B cell (primary cell): ENCODE results near the gene C11orf21. TPM values are rescaled to one million over a fixed set of nuclear protein-coding genes. Genes with fewer than 3 reads are reported as not detected.

Experiments
- ATAC-seq: fragments of 200-7000 bp; cut with Tn5 transposase; one replicate; pipeline ENCODE4 v1.10.0; 2021; ENCODE audit warnings: low read depth, mild to moderate bottlenecking, moderate number of reproducible peaks, moderate library complexity
- CTCF ChIA-PET: fragments of 350-600 bp; sonication (Branson Sonifier 250); formaldehyde crosslinking; loops from one replicate; lab custom pipeline; 2021; ENCODE audit warnings: antibody characterized with exemption, inconsistent platforms; lab: Charles Lee
- POLR2A ChIA-PET: fragments of 350-600 bp; sonication (Branson Sonifier 250); formaldehyde crosslinking; loops from one replicate; lab custom pipeline; 2021; ENCODE audit warnings: antibody characterized with exemption; lab: Charles Lee
- DNase-seq: peaks from one replicate; pipeline ENCODE4 v3.0.0; 2013
- H2AFZ ChIP-seq: 2 replicates; pipeline ENCODE4 v1.6.1; 2012; ENCODE audit warnings: mild to moderate bottlenecking, low read depth, low read length; ENCODE audit not compliant: insufficient read depth, poor library complexity, severe bottlenecking
- H3K27ac ChIP-seq, 2 donors: 1 replicate in 1 of 2; 2 replicates in 1 of 2; pipeline ENCODE4 v1.5.1; 2012 to 2013; ENCODE audit warnings: low read length in 2 of 2, mild to moderate bottlenecking in 2 of 2, moderate library complexity in 1 of 2
- H3K27me3 ChIP-seq, 4 experiments: fragments of 200-600 bp in 1 of 4; sonication (generic) in 1 of 4; replicated peaks in 1 of 4; 1 replicate in 2 of 4; 2 replicates in 2 of 4; pipeline versions ENCODE4 v1.6.1 to v1.7.0; 2013 to 2016; ENCODE audit warnings: low read length in 3 of 4, mild to moderate bottlenecking in 2 of 4, mixed read lengths in 1 of 4, moderate library complexity in 1 of 4; ENCODE audit not compliant: insufficient read depth in 4 of 4, control insufficient read depth in 3 of 4; ENCODE audit errors: control extremely low read depth in 1 of 4
- H3K36me3 ChIP-seq, 2 experiments: replicated peaks in 1 of 2; 1 replicate in 1 of 2; 2 replicates in 1 of 2; pipeline versions ENCODE4 v1.6.1 to v1.7.1; 2013; ENCODE audit warnings: low read length in 1 of 2; ENCODE audit not compliant: insufficient read depth in 2 of 2, control insufficient read depth in 1 of 2; ENCODE audit errors: control extremely low read depth in 1 of 2, extremely low read depth in 1 of 2
- H3K4me1 ChIP-seq, 2 donors: fragments of 200-600 bp in 1 of 2; sonication (generic) in 1 of 2; 1 replicate in 1 of 2; 2 replicates in 1 of 2; pipeline versions ENCODE4 v1.5.1 to v1.6.1; 2013 to 2017; ENCODE audit warnings: low read length in 2 of 2; ENCODE audit not compliant: control insufficient read depth in 2 of 2, insufficient read depth in 2 of 2
- H3K4me2 ChIP-seq: replicated peaks from 2 replicates; pipeline ENCODE3; 2012; ENCODE audit warnings: mild to moderate bottlenecking, low read depth, low read length; ENCODE audit not compliant: poor library complexity, severe bottlenecking
- H3K4me3 ChIP-seq, 5 experiments: fragments of 200-600 bp in 1 of 5; sonication (generic) in 1 of 5; 1 replicate in 3 of 5; 2 replicates in 2 of 5; pipeline versions ENCODE4 v1.5.1 to v1.7.0; 2011 to 2016; ENCODE audit warnings: low read length in 4 of 5, mild to moderate bottlenecking in 4 of 5, low read depth in 2 of 5, control low read depth in 1 of 5, moderate library complexity in 1 of 5; ENCODE audit not compliant: insufficient read depth in 1 of 5; ENCODE audit errors: control extremely low read depth in 1 of 5, extremely low read depth in 1 of 5
- H3K79me2 ChIP-seq: fragments of 200-600 bp; sonication (generic); one replicate; pipeline ENCODE4 v1.6.0; 2016; ENCODE audit warnings: low read length; ENCODE audit not compliant: control insufficient read depth, insufficient read depth
- H3K9ac ChIP-seq: fragments of 200-600 bp; sonication (generic); 2 replicates; pipeline ENCODE4 v1.6.1; 2017; ENCODE audit warnings: mild to moderate bottlenecking, low read length, moderate library complexity
- H3K9me3 ChIP-seq, 3 donors: one replicate each; pipeline versions ENCODE4 v1.6.1 to v1.7.1; 2013; ENCODE audit warnings: low read length in 2 of 3; ENCODE audit not compliant: control insufficient read depth in 2 of 3, insufficient read depth in 1 of 3; ENCODE audit errors: control extremely low read depth in 1 of 3
- H4K20me1 ChIP-seq: 2 replicates; pipeline ENCODE4 v1.6.0; 2012; ENCODE audit warnings: mild to moderate bottlenecking, low read length; ENCODE audit not compliant: insufficient read depth, control insufficient read depth, poor library complexity, severe bottlenecking
- H3K27ac Mint-ChIP-seq: one replicate; pipeline ENCODE4 v1.8.0; 2021; ENCODE audit warnings: mixed read lengths
- H3K27me3 Mint-ChIP-seq: one replicate; pipeline ENCODE4 v1.8.0; 2021; ENCODE audit warnings: mixed read lengths
- H3K4me1 Mint-ChIP-seq: one replicate; pipeline ENCODE4 v1.8.0; 2021; ENCODE audit warnings: mixed read lengths
- H3K4me3 Mint-ChIP-seq: one replicate; pipeline ENCODE4 v1.8.0; 2021; ENCODE audit warnings: mixed read lengths
- H3K9me3 Mint-ChIP-seq: one replicate; pipeline ENCODE4 v1.8.0; 2022; ENCODE audit warnings: mixed read lengths; ENCODE audit not compliant: insufficient read depth
- EZH2 ChIP-seq: IDR thresholded peaks from 2 replicates; pipeline ENCODE4 v1.6.1; 2012; ENCODE audit warnings: borderline replicate concordance, low read depth, mild to moderate bottlenecking, moderate library complexity, low read length; ENCODE audit not compliant: insufficient read depth, poor library complexity, severe bottlenecking
- WGBS: methylation state at CpG from one replicate; pipeline ENCODE4 v1.1.5; 2013; ENCODE audit warnings: missing lambda C conversion rate; ENCODE audit not compliant: insufficient coverage; 5-methylcytosine and 5-hydroxymethylcytosine counted together
- intact Hi-C: fragments of 100-400 bp; cut with micrococcal nuclease; formaldehyde crosslinking; loops from one replicate; pipeline ENCODE4 v1.10.0; 2022
- polyA plus RNA-seq: library from polyadenylated mRNA; depleted of rRNA; stranded (reverse); fragments of >200 nt; gene quantifications from 2 replicates; pipeline ENCODE4 v1.2.3, GENCODE V29; 2012
- total RNA-seq, 2 donors: library from RNA; stranded (reverse); fragments of 120-200 nt in 1 of 2; gene quantifications; 1 replicate in 1 of 2; 2 replicates in 1 of 2; pipeline versions ENCODE4 v1.2.3 to v1.2.4, GENCODE V29; 2013 to 2022
- TF ChIP-seq, protein P1 (sequence below): fragments of 200-600 bp; IDR thresholded peaks from one replicate; pipeline ENCODE4 v1.8.0; 2022; ENCODE audit warnings: antibody characterized with exemption, mild to moderate bottlenecking

Gene C11orf21
- total and polyA plus RNA-seq, 2 donors (not counting 1 experiment from before 2014, with no cell fraction given) = 22.8 to 38.9 TPM

DNA sequence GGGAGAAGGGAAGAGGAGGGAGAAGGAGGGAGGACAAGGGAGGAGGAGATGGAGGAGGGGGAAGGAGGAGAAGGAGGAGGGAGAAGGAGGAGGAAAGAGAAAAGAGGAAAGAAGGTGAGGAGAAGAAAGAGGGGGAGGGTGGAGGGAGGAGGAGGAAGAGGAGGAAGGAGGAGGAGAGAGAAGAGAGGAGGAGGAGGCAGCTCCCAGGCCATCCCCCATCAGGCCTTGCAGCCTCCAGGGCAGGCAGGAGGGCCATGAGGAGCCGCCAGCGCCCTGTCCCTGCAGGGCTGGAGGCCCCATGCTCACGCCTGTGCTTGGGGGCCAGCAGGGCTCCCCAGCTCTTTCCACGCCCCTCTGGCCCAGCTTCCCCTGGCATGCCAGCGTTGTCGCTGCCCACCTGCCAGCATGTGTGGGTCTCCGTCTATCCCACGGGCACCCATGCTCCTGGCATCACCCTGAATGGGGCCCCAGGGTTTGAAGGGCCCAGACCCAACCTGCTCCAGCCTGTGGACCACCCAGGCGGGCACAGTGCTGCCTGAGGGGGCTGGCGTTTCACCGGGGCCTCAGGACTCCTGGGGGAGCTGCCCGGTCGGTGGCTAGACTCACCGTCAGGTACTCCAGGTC is 5.3 kb upstream of the C11orf21 start:
- H3K27me3 ChIP-seq = no peaks in the 10 kb centered on the region
- Mint-ChIP-seq H3K9me3 (no peaks in the 10 kb centered on the region), H3K27me3 (no peaks in the 10 kb centered on the region), H3K27ac (no peak overlapping the region), H3K4me3 (no peak overlapping the region), H3K4me1 (peaks cover 35% of the 10 kb centered on the region)
- intact Hi-C loops = no loop called here
- no peaks in the 10 kb centered on the region for H4K20me1 ChIP-seq
- H3K9me3 ChIP-seq = no peaks in the 10 kb centered on the region
- peaks cover 31% of the 10 kb centered on the region for H3K79me2 ChIP-seq
- POLR2A ChIA-PET = interaction anchor here (3.1 kb wide), 1 partner anchor 113 kb away, joined by 22 read pairs; no protein-coding TSS in a partner anchor
- H2AFZ ChIP-seq = no peak overlapping the region
- CTCF ChIA-PET = interaction anchor here (1.3 to 15.0 kb wide), 9 partner anchors 11 to 225 kb away, joined by 4 to 583 read pairs (median 19); partner anchors contain the start of gene TSSC4
- no peak for DNase-seq
- H3K4me3 ChIP-seq = no peak overlapping the region
- peaks cover 43 to 45% of the 10 kb centered on the region in 2 donors for H3K4me1 ChIP-seq
- no peak overlapping the region for H3K9ac ChIP-seq
- no peak overlapping the region for H3K27ac ChIP-seq
- ATAC-seq = no peak
- 82% methylated on average over 14 of the region's 14 CpGs for WGBS
- H3K4me2 ChIP-seq = no peak overlapping the region
- no peaks in the 10 kb centered on the region for H3K36me3 ChIP-seq
- TF ChIP-seq, protein P1, sequence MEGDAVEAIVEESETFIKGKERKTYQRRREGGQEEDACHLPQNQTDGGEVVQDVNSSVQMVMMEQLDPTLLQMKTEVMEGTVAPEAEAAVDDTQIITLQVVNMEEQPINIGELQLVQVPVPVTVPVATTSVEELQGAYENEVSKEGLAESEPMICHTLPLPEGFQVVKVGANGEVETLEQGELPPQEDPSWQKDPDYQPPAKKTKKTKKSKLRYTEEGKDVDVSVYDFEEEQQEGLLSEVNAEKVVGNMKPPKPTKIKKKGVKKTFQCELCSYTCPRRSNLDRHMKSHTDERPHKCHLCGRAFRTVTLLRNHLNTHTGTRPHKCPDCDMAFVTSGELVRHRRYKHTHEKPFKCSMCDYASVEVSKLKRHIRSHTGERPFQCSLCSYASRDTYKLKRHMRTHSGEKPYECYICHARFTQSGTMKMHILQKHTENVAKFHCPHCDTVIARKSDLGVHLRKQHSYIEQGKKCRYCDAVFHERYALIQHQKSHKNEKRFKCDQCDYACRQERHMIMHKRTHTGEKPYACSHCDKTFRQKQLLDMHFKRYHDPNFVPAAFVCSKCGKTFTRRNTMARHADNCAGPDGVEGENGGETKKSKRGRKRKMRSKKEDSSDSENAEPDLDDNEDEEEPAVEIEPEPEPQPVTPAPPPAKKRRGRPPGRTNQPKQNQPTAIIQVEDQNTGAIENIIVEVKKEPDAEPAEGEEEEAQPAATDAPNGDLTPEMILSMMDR = no peak
- TF ChIP-seq EZH2 = no peak

DNA sequence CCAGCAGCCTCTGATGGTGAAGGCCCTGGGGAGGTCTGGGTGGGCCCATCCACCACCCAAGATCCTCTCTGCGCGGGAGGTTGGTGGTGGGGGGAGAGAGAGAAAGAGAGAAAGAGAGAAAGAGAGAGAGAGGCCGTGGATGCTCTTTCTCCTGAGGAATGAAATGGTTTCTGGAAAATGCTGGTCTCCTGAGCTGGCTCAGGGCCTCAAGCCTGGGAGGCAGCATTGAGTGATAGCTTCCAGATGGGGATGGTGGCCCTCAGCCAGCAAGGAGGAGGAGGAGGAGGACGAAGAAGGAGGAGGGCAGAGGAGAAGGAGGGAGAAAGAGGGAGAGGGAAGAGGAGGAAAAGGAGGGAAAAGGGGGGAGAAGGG is 4.7 kb upstream of the C11orf21 start:
- Histone ChIP-seq H2AFZ (peak overlapping the region; percentile 6), H3K36me3 (no peaks in the 10 kb centered on the region), H3K4me2 (peak overlapping the region; percentile 79), H3K4me3 (no peak overlapping the region), H4K20me1 (no peaks in the 10 kb centered on the region), H3K27me3 (no peaks in the 10 kb centered on the region), H3K79me2 (peaks cover 33% of the 10 kb centered on the region), H3K9ac (no peak overlapping the region), H3K4me1 (peaks cover 49 to 51% of the 10 kb centered on the region in 2 donors), H3K9me3 (no peaks in the 10 kb centered on the region), H3K27ac (peak overlapping the region in 1 of 2 donors; percentile 38)
- intact Hi-C loops = no loop called here
- Mint-ChIP-seq H3K4me1 (peaks cover 40% of the 10 kb centered on the region), H3K4me3 (peak overlapping the region; percentile 59), H3K9me3 (no peaks in the 10 kb centered on the region), H3K27me3 (no peaks in the 10 kb centered on the region), H3K27ac (peak overlapping the region; percentile 71)
- 33% methylated on average over 3 of the region's 4 CpGs for WGBS
- TF ChIP-seq, protein P1 = no peak
- no peak for TF ChIP-seq EZH2
- ATAC-seq (no peak), DNase-seq (no peak)
- CTCF ChIA-PET = interaction anchor here (1.3 to 15.0 kb wide), 14 partner anchors 10 to 225 kb away, joined by 4 to 583 read pairs (median 12); partner anchors contain the start of genes CD81 and TSSC4
- POLR2A ChIA-PET = interaction anchor here (2.3 to 3.1 kb wide), 3 partner anchors 71 to 114 kb away, joined by 9 to 22 read pairs (median 10); partner anchors contain the start of genes CD81 and TSSC4
